ENCODE data around the gene RBM38.

DNA sequence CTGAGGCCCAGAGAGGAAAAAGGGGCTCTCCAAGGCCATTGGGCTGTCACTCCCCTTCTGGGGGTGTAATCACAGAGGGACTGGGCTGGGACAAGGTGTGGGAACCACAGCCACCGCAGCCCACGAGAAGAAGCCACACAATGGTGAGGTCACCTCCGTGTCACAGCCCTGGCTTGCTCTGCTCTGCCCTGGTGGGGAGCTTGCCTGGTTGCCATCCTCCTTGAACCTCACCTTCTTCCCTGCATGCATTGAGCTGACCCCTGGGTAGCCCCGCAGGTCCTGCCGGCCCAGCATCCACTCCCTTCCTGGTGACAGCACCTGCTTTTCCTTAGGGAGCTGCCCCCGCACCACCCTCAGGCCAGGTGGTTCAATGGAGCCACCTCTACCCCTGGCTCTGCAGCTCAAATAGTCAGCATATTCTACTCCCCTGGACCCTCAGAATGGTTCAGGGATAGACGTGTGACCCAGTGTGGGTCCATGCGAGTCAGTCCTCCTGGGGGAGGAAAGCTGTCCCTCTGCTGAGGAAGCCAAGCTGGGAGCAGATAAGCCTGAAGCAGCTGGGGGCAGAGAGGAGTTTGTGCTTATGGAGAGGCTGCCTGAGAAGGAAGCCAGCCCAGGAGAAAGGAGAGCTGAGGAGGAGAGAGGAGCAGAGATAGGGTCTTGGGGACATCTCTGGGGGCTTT is 21.3 kb downstream of the RBM38 start:
- TF ChIP-seq, protein P1, sequence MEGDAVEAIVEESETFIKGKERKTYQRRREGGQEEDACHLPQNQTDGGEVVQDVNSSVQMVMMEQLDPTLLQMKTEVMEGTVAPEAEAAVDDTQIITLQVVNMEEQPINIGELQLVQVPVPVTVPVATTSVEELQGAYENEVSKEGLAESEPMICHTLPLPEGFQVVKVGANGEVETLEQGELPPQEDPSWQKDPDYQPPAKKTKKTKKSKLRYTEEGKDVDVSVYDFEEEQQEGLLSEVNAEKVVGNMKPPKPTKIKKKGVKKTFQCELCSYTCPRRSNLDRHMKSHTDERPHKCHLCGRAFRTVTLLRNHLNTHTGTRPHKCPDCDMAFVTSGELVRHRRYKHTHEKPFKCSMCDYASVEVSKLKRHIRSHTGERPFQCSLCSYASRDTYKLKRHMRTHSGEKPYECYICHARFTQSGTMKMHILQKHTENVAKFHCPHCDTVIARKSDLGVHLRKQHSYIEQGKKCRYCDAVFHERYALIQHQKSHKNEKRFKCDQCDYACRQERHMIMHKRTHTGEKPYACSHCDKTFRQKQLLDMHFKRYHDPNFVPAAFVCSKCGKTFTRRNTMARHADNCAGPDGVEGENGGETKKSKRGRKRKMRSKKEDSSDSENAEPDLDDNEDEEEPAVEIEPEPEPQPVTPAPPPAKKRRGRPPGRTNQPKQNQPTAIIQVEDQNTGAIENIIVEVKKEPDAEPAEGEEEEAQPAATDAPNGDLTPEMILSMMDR (IDR thresholded peaks at IDR 0.05; ENCODE audit: low read depth, low read length): no peak
- TF ChIP-seq EZH2phosphoT487 (IDR thresholded peaks at IDR 0.05; ENCODE audit: low read depth): no peak
